Measurements from ENCODE around the gene PDE6G.

DNA sequence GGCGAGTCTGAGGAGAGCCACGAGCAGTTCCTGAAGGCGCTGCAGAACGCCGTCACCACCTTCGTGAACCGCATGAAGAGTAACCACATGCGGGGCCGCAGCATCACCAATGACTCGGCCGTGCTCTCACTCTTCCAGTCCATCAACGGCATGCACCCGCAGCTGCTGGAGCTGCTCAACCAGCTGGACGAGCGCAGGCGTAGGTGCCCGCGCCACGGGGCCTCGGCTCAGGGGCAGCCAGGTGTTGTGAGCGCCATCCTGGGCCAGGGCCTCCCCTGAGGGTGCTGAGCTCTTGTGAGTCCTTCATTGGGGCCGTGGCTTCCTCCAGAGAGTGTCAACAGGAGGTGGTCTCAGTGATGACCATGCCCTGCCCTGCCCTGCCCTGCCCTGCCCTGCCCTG lies 39.5 kb upstream of the PDE6G start:
- no peak for TF ChIP-seq EZH2 (IDR thresholded peaks at IDR 0.05; ENCODE audit: low read depth, low read length, severe bottlenecking)
- no peak for TF ChIP-seq KDM5A (IDR thresholded peaks at IDR 0.05; ENCODE audit: low read length)
- TF ChIP-seq CTCF (IDR thresholded peaks at IDR 0.05; ENCODE audit: control extremely low read depth in 1 of 3, insufficient read depth in 1 of 3, low read depth in 1 of 3, low read length in 3 of 3), result no peak
- no peak for TF ChIP-seq RAD21 (IDR thresholded peaks at IDR 0.05 in 1 of 2, conservative IDR thresholded peaks at IDR 0.05 in 1 of 2; ENCODE audit: low read depth in 2 of 2, low read length in 2 of 2)
- TF ChIP-seq MAFK (IDR thresholded peaks at IDR 0.05; ENCODE audit: low read depth, low read length), result no peak
- no peak for TF ChIP-seq POLR2AphosphoS5 (IDR thresholded peaks at IDR 0.05; ENCODE audit: low read depth, low read length)
- no peak for TF ChIP-seq BCL11A (IDR thresholded peaks at IDR 0.05; ENCODE audit: low read depth in 2 of 2, low read length in 2 of 2)
- TF ChIP-seq HDAC2 (IDR thresholded peaks at IDR 0.05; ENCODE audit: borderline replicate concordance in 1 of 2, low read depth in 2 of 2, low read length in 2 of 2), result no peak
- TF ChIP-seq JUN (IDR thresholded peaks at IDR 0.05; ENCODE audit: low read depth, low read length), result no peak
- TF ChIP-seq, protein P1, sequence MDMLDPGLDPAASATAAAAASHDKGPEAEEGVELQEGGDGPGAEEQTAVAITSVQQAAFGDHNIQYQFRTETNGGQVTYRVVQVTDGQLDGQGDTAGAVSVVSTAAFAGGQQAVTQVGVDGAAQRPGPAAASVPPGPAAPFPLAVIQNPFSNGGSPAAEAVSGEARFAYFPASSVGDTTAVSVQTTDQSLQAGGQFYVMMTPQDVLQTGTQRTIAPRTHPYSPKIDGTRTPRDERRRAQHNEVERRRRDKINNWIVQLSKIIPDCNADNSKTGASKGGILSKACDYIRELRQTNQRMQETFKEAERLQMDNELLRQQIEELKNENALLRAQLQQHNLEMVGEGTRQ (IDR thresholded peaks at IDR 0.05; ENCODE audit: low read length), result no peak
- TF ChIP-seq CHD2 (IDR thresholded peaks at IDR 0.05; ENCODE audit: low read length), result no peak

Measured in H1 (cell line).